GM18526 (cell line): ENCODE results near the gene EXOSC10.

Experiments used
- POLR2A ChIP-seq: IDR thresholded peaks from 3 replicates; pipeline ENCODE4 v1.6.1; 2011; ENCODE audit not compliant: insufficient read length; ENCODE audit errors: extremely low read depth

The EXOSC10 gene

GRCh38 chr1:11126569-11126968, 26.9 kb upstream of the EXOSC10 start:
- no peak for TF ChIP-seq POLR2A

DNA sequence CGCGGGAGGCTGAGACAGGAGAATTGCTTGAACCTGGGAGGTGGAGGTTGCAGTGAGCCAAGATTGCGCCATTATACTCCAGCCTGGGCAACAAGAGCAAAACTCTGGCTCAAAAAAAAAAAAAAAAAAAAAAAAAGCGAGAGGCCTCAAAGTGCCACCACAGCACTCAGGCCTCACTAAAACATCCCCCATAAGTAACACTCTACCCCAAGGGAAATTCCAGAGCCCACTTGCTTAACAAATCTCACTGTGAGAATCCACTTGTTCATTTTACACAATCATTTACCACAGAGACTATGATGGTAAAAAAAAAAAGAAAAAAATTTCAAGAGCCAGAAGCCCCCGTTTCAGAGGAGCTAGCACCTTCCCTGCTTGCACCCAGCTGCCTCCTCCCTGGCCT, 26.3 kb upstream of the EXOSC10 start:
- no peak for TF ChIP-seq POLR2A

DNA sequence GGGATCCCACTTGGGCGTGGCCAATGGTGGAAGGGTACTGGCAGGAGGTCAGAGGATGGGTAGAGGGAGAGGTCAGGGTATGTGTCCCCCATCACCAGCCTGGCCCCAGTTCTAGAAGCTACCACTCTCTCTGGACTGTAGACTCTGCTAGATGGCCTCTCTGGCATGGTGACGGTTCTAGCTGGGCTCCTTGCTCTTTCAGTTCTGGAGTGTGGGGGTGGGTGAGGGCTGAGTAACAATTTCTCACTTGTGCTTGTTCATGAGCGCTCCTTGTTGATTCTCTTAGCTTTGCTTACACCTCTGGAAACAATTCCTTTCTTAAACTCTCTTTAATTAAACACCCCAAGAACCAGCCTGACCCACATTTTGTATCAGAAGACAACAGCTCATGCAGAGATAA, 25.3 kb upstream of the EXOSC10 start:
- no peak for TF ChIP-seq POLR2A

DNA sequence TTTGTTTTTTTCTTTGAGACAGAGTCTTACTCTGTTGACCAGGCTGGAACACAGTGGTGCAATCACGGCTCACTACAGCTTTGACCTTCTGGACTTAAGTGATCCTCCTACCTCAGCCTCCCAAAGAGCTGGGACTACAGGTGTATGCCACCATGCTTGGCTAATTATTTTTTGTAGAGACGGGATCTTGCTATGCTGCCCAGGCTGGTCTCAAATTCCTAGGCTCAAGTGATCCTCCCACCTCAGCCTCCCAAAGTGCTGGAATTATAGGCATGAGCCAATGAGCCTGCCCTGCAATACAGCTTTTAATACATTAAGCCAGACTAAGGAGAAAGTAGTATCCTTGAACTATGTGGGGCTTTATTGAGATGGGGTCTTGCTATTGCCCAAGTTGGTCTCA, 16.6 kb upstream of the EXOSC10 start:
- no peak for TF ChIP-seq POLR2A

DNA sequence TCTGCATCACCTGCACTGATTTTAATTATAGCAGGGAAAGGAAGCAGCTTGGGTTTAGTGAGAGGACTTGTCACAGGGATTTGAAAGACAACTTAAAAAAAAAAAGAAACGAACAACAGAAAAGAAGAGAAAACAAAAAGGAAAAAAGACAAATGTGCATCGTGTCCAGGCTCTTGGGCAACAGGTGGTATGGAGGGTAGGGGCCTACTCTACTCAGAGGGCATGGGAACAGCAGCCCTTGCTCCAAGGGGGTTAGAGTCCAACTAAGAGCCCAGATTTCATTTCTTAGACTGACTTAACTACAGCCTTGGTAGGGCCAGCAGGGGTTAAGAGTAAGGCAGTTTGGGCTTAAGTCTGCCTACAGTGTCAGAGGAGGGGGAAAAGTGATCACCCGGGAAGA, 15.3 kb upstream of the EXOSC10 start:
- TF ChIP-seq POLR2A = no peak

DNA sequence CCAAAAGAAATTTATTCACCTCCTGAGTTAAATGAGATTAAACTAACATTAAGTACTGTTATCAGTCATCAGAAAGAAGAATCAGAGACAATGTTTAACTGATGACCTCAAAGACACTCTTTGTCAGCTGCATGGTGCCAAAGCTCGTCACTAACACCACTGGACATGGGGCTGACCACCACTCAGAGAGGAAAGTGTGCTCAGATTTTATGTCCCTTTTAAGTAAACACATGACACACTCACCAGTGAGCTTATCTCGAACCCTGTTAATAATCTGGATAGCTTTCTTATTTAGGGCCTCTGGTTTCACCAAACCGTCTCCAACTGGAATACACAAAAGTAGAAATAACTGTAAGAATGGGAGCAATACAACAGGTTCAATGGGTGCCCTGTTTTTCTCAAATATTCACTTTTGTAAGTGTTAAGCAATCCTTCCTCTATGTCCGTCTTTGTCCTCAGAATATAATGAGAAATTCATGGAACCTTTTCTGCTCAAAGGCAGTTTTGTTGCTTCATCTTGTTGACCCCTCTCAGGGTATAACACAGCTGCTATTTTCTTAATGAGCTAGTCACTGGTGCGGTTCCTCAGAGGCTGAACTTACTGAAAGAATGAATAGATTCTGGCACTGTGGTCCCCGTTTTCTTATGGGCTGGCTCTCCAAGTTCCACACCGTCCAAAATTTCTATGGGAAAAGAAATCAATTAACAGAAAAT, 9.5 kb upstream of the EXOSC10 start:
- TF ChIP-seq POLR2A = no peak

DNA sequence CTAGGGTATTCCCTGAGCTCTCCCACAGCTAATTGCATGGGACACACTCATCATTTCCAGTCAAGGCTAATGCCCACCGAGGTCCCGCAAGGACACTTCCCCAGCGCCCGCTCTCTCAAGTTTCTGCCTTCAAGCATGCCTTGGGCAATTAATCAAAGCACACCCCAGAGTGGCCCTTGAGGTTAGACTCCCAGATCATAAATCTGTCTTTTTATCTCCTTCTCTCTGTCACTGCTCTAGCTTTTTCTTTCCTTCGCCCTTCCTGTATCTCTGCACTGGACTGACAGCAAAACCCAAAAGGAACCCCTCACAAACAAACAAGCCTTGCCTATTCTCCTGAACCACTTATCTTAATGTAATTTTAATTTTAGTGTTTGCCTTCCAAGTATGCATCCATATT, 7.9 kb upstream of the EXOSC10 start:
- TF ChIP-seq POLR2A = no peak

GRCh38 chr1:11105586-11105985, 5.9 kb upstream of the EXOSC10 start:
- TF ChIP-seq POLR2A = no peak

GRCh38 chr1:11101347-11101746, 1.7 kb upstream of the EXOSC10 start:
- no peak for TF ChIP-seq POLR2A

- TF ChIP-seq POLR2A = no peak
These were observed 452 bp upstream of the EXOSC10 start for GRCh38 chr1:11100149-11100493.

DNA sequence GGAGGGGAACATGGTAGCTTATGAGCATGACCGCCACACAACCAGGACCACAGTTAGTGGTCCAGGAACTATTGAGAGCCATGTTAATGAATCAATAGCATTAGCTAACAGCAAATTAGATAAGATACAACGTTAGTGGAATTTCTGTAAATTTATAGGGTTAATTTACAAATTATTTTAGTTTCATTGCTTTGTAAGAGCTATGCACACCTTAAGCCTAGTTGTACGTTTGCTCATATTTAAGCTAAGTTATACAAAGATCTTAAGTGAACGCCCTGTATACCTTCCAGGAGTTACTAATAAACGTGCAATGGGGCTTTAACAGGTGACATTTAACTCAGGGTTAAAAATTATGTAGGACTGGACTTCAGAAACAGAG, 749 bp downstream of the EXOSC10 start:
- TF ChIP-seq POLR2A = no peak

GRCh38 chr1:11080931-11081330, 18.7 kb downstream of the EXOSC10 start:
- no peak for TF ChIP-seq POLR2A

DNA sequence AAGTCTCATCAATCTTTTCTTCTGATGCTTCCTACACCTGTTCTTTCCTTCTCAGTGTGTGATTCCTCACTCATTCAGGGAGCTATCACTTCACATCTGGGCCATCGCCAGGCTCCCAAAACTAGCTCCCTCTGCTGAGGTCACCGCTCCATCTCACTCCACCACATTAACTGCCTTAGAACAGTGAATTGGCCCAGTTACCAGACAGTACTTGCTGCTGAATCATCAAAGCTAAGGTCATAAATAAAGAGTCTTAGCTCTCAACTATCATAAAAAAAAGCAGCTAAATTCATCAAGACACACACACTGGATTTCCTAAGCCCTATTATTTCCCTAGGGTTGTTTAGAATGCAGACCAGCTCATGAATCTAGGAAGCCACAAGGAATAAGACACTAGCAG, 21.0 kb downstream of the EXOSC10 start:
- no peak for TF ChIP-seq POLR2A

DNA sequence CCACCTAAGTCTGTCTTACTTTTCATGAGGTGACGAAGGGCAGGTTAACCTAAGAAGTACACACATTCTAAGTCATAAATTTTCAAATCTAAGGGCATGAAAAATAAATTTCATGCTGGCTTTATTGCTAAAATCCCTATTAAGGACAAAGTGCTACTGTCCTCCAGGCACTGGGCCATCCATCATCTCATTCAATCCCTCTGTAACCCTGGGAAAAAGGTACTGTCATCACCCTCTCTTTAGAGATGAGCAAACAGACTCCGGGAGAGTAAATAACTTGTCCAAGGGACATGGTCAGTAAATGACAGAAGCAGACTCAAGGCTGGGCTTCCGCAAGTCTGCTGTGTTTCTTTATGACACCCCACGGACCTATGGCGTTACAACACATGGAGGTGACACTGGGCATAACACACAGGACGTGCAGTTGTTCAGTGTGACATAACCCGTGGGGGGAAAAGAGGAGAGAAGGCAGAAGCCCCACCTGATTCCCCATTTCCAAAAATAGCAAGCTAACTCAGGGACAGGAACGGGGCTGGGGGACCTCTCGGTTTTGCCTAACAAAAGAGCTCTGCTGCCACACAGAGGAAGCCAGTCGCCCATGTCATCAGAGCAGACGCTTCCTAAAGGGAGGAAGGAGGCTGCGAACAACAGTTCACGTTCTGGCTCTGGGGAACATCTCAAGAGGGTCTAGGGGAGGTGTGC, 27.3 kb downstream of the EXOSC10 start:
- no peak for TF ChIP-seq POLR2A

DNA sequence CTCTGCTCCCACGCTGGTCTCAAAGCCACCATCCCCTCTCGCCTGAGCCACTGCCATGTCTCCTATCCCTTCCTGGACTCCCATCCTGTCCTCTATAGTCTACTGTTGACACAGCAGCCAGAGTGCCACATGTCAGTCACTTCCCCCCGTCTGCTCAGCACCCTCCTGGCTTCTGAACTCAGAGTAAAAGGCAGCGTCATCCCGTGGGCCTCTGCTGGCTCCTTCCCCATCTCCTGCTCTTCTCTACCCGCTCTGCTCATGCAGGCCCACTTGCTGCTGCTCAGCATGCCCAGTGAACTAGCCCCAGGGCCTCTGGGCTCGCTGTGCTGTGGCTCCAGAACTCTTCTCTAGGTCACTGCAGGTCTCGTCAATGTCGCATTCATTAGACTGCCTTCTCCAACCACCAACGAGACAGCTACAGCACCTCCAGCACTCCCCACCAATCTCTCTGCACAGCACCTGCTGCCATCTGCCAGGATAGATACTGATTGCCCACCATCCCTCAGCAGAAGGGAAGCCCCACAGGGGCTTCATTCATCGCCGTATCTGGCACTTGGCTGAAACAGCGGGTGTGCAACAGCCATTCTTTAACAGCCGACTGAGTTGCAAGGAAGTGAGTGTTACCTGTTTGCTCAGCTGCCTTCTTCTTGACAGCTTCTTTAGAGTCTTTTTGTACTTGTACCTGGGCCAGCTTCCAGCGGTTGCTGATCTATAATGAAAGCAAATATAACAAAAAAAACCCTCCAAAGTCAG, 28.0 kb downstream of the EXOSC10 start:
- no peak for TF ChIP-seq POLR2A

DNA sequence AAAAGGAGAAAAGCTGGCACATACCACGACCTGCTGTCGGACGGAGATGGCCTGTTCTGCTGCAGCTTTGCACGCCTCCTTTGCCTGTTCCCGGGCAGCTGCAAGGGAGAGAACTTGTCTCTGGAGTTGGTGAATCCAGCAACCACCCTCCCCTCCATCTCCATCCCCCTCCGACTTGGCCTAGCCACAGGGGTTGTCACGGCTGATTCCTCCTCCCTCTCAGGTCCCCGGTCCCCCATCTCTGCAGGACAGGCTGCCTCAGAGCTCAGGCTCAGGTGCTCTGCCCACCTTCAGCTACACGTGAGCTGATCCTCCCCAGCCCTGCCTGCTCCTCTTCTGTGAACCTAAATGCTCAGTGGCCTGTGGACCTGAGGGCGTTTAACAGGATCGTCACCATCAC, 28.8 kb downstream of the EXOSC10 start:
- no peak for TF ChIP-seq POLR2A
